SK-N-SH treated with all-trans-retinoic acid at 6 μM for 48 hours (cell line): ENCODE results near the gene PRRC2B.

Source experiments
- ARNTL ChIP-seq: fragments of 450-650 bp; formaldehyde crosslinking; IDR thresholded peaks from 2 replicates; pipeline ENCODE4 v1.5.0; 2020; ENCODE audit warnings: low read depth, mild to moderate bottlenecking, moderate library complexity, borderline replicate concordance
- CREB5 ChIP-seq: fragments of 250-450 bp; sonication (Bioruptor Pico); IDR thresholded peaks from 2 replicates; pipeline ENCODE4 v1.5.1; 2020; ENCODE audit warnings: low read depth, mild to moderate bottlenecking, moderate library complexity
- OSR1 ChIP-seq: fragments of 250-450 bp; sonication (Bioruptor Pico); IDR thresholded peaks from 2 replicates; pipeline ENCODE4 v1.8.0; 2022; ENCODE audit warnings: moderate library complexity, mild to moderate bottlenecking, inconsistent platforms
- PATZ1 ChIP-seq: fragments of 250-450 bp; sonication (Bioruptor Pico); IDR thresholded peaks from 2 replicates; pipeline ENCODE4 v1.8.0; 2020; ENCODE audit warnings: mild to moderate bottlenecking, moderate library complexity, borderline replicate concordance
- POU6F1 ChIP-seq: fragments of 250-450 bp; sonication (Bioruptor Pico); IDR thresholded peaks from 2 replicates; pipeline ENCODE4 v1.8.0; 2021; ENCODE audit warnings: low read depth, mild to moderate bottlenecking, moderate library complexity, borderline replicate concordance
- RARB ChIP-seq: fragments of 250-450 bp; sonication (Bioruptor Pico); IDR thresholded peaks from 2 replicates; pipeline ENCODE4 v1.8.0; 2021; ENCODE audit warnings: mild to moderate bottlenecking, moderate library complexity
- SNAI2 ChIP-seq: fragments of 250-450 bp; sonication (Bioruptor Pico); IDR thresholded peaks from 2 replicates; pipeline ENCODE4 v1.5.0; 2020; ENCODE audit warnings: mild to moderate bottlenecking, moderate library complexity
- TCF4 ChIP-seq: fragments of 250-450 bp; sonication (Bioruptor Pico); IDR thresholded peaks from 2 replicates; pipeline ENCODE4 v1.8.0; 2021; ENCODE audit warnings: mild to moderate bottlenecking, moderate library complexity, borderline replicate concordance
- ZFP3 ChIP-seq: fragments of 250-450 bp; sonication (Bioruptor Pico); IDR thresholded peaks from 2 replicates; pipeline ENCODE4 v1.5.0; 2020; ENCODE audit warnings: mild to moderate bottlenecking, moderate library complexity
- ZFP30 ChIP-seq: fragments of 450-650 bp; formaldehyde crosslinking; IDR thresholded peaks from 2 replicates; pipeline ENCODE4 v1.5.0; 2022; ENCODE audit warnings: mild to moderate bottlenecking, moderate library complexity
- ZNF70 ChIP-seq: fragments of 450-650 bp; formaldehyde crosslinking; IDR thresholded peaks from 2 replicates; pipeline ENCODE4 v1.5.0; 2020; ENCODE audit warnings: mild to moderate bottlenecking, moderate library complexity
- ZNF8 ChIP-seq: fragments of 450-650 bp; formaldehyde crosslinking; IDR thresholded peaks from 2 replicates; pipeline ENCODE4 v1.5.0; 2020; ENCODE audit warnings: mild to moderate bottlenecking, moderate library complexity

- TF ChIP-seq ZFP30 (CRISPR knock-in tag) (no peak), CREB5 (CRISPR knock-in tag) (no peak), ARNTL (CRISPR knock-in tag) (no peak), ZNF70 (CRISPR knock-in tag) (no peak), ZFP3 (no peak), POU6F1 (CRISPR knock-in tag) (no peak), OSR1 (CRISPR knock-in tag) (no peak), PATZ1 (CRISPR knock-in tag) (no peak), RARB (CRISPR knock-in tag) (no peak), ZNF8 (CRISPR knock-in tag) (no peak), TCF4 (CRISPR knock-in tag) (no peak), SNAI2 (CRISPR knock-in tag) (no peak)
Observed at GRCh38 chr9:131365546-131365945, 28.3 kb upstream of the PRRC2B start.
